OCI-LY3 (cell line): Measurements from ENCODE around the gene SPAG7.

Experiments used
- H2AFZ ChIP-seq: fragments of 200-600, 300-600 bp; shearing (Covaris generic); 2 replicates; pipeline ENCODE4 v1.6.0; 2014; ENCODE audit warnings: antibody characterized with exemption, low read depth, low read length
- H3K27ac ChIP-seq: fragments of 200-600, 300-600 bp; sonication (generic); 2 replicates; pipeline ENCODE4 v1.5.1; 2014; ENCODE audit warnings: mild to moderate bottlenecking, low read length, moderate library complexity, mixed read lengths
- H3K27me3 ChIP-seq: fragments of 200-600, 300-600 bp; sonication (generic); 2 replicates; pipeline ENCODE4 v1.6.1; 2014; ENCODE audit warnings: low read depth, low read length, mixed read lengths
- H3K36me3 ChIP-seq: fragments of 200-600, 300-600 bp; sonication (generic); replicated peaks from 2 replicates; pipeline ENCODE3; 2014; ENCODE audit warnings: low read depth, low read length, mixed read lengths
- H3K4me1 ChIP-seq: fragments of 300-600, 200-600 bp; sonication (generic); 2 replicates; pipeline ENCODE4 v1.6.1; 2014; ENCODE audit warnings: low read length, mixed read lengths
- H3K4me2 ChIP-seq: fragments of 200-600, 300-600 bp; sonication (generic); 2 replicates; pipeline ENCODE4 v1.6.1; 2014; ENCODE audit warnings: low read length, mixed read lengths
- H3K4me3 ChIP-seq: fragments of 300-600, 200-600 bp; sonication (generic); 2 replicates; pipeline ENCODE4 v1.5.1; 2014; ENCODE audit warnings: antibody characterized with exemption, mild to moderate bottlenecking, low read length, moderate library complexity
- H3K79me2 ChIP-seq: fragments of 300-600, 200-600 bp; shearing (Covaris generic); 2 replicates; pipeline ENCODE4 v1.6.1; 2014; ENCODE audit warnings: mild to moderate bottlenecking, low read length, mixed read lengths
- H3K9ac ChIP-seq: fragments of 300-600, 200-600 bp; shearing (Covaris generic); 2 replicates; pipeline ENCODE4 v1.6.0; 2014; ENCODE audit warnings: mild to moderate bottlenecking, low read length, moderate library complexity
- H3K9me3 ChIP-seq: fragments of 200-600, 300-600 bp; shearing (Covaris generic); 2 replicates; pipeline ENCODE4 v1.6.1; 2014; ENCODE audit warnings: low read length, mixed read lengths; ENCODE audit not compliant: insufficient read depth
- H4K20me1 ChIP-seq: fragments of 200-600, 300-600 bp; sonication (generic); 2 replicates; pipeline ENCODE4 v1.6.1; 2016; ENCODE audit warnings: low read length, mixed read lengths; ENCODE audit not compliant: insufficient read depth
- CTCF ChIP-seq: fragments of 200-600, 300-600 bp; sonication (generic); IDR thresholded peaks from 2 replicates; pipeline ENCODE4 v1.5.1; 2014; ENCODE audit warnings: antibody characterized with exemption, low read length, low read depth
- EZH2phosphoT487 ChIP-seq: fragments of 200-600 bp; shearing (Covaris generic); IDR thresholded peaks from 2 replicates; pipeline ENCODE4 v1.6.1; 2018; ENCODE audit warnings: antibody characterized with exemption, mixed run types, low read depth

The SPAG7 gene

GRCh38 chr17:4967539-4968485 lies at the start of gene SPAG7:
Gene SPAG7, minus strand, starts transcription at chr17:4967817. Its CDS starts 13 bp downstream, at chr17:4967804.
- TF ChIP-seq CTCF (no peak), EZH2phosphoT487 (no peak)
- Histone ChIP-seq H3K27me3 (no peaks in the 10 kb centered on the region), H3K79me2 (peaks cover 14% of the 10 kb centered on the region), H2AFZ (peak within 1 kb of the TSS; percentile 61; the same call in 1 of the 2 replicates), H3K4me3 (peak within 1 kb of the TSS; percentile 99), H3K4me2 (peak within 1 kb of the TSS; percentile 98), H3K36me3 (peaks cover 17% of the 10 kb centered on the region), H4K20me1 (no peaks in the 10 kb centered on the region), H3K27ac (peak within 1 kb of the TSS; percentile 99), H3K9ac (peak within 1 kb of the TSS; percentile 86), H3K4me1 (peaks cover 18% of the 10 kb centered on the region), H3K9me3 (no peaks in the 10 kb centered on the region)

- Histone ChIP-seq H3K27ac (no peak overlapping the region), H2AFZ (no peak overlapping the region), H3K9ac (no peak overlapping the region), H4K20me1 (no peaks in the 10 kb centered on the region), H3K36me3 (peaks cover 10% of the 10 kb centered on the region), H3K9me3 (no peaks in the 10 kb centered on the region), H3K27me3 (no peaks in the 10 kb centered on the region), H3K79me2 (no peaks in the 10 kb centered on the region), H3K4me2 (no peak overlapping the region), H3K4me1 (no peaks in the 10 kb centered on the region), H3K4me3 (no peak overlapping the region)
- TF ChIP-seq CTCF (no peak), EZH2phosphoT487 (no peak)
These were observed 46.7 kb upstream of the SPAG7 start for GRCh38 chr17:5014357-5014756.

- no peaks in the 10 kb centered on the region for H4K20me1 ChIP-seq
- H3K4me2 ChIP-seq = no peak overlapping the region
- TF ChIP-seq CTCF = no peak
- no peak for TF ChIP-seq EZH2phosphoT487
- H3K27ac ChIP-seq = no peak overlapping the region
- no peak overlapping the region for H3K9ac ChIP-seq
- H3K36me3 ChIP-seq = peaks cover 22% of the 10 kb centered on the region
- no peaks in the 10 kb centered on the region for H3K27me3 ChIP-seq
- H3K79me2 ChIP-seq = no peaks in the 10 kb centered on the region
- no peaks in the 10 kb centered on the region for H3K4me1 ChIP-seq
- H3K9me3 ChIP-seq = no peaks in the 10 kb centered on the region
- no peak overlapping the region for H2AFZ ChIP-seq
- H3K4me3 ChIP-seq = no peak overlapping the region
These were observed 44.3 kb upstream of the SPAG7 start for GRCh38 chr17:5011928-5012327.

- peaks cover 47% of the 10 kb centered on the region for H3K36me3 ChIP-seq
- no peaks in the 10 kb centered on the region for H3K27me3 ChIP-seq
- no peak overlapping the region for H3K4me3 ChIP-seq
- no peak overlapping the region for H3K9ac ChIP-seq
- H2AFZ ChIP-seq = no peak overlapping the region
- peaks cover 8% of the 10 kb centered on the region for H3K4me1 ChIP-seq
- H3K4me2 ChIP-seq = no peak overlapping the region
- H3K79me2 ChIP-seq = peaks cover 19% of the 10 kb centered on the region
- H3K9me3 ChIP-seq = no peaks in the 10 kb centered on the region
- no peak overlapping the region for H3K27ac ChIP-seq
- TF ChIP-seq CTCF (no peak), EZH2phosphoT487 (no peak)
- no peaks in the 10 kb centered on the region for H4K20me1 ChIP-seq
These were observed 35.7 kb upstream of the SPAG7 start for GRCh38 chr17:5003214-5003867.
